HG02852 (cell line): ENCODE results near the gene SEMA4G.
A peak's percentile ranks its signal among the peaks of the same experiment; 100 is the strongest.

Experiments
- ATAC-seq: cut with Tn5 transposase; IDR thresholded peaks from one replicate; pipeline ENCODE4 v1.9.1; 2021; ENCODE audit warnings: mild to moderate bottlenecking, moderate library complexity; ENCODE audit not compliant: unreplicated experiment

SEMA4G gene

DNA sequence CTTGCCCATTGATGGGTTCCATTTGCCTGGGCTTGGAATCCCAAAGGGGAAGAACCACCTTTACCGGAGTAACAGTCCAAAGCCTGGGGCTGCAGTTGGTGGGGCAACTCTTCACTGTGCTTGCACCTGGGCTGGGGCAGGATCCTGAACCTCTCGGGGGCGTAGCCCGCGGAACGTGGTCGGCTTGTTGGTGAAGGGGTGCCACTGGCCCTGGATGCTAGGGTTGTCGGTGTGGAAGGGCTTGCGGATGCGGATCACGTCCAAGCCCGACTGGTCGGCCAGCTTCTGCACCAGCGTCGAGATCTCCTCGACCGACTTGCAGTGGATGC is 17.3 kb downstream of the SEMA4G start:
- no peak for ATAC-seq

GRCh38 chr10:100986952-100987684 is 17.8 kb downstream of the SEMA4G start, which contains the start of the genes MRPL43 and TWNK:
TSS of gene MRPL43 (minus strand) at chr10:100987497. CDS start at chr10:100987443, 54 bp downstream.
TSS of gene TWNK (plus strand) at chr10:100987543. CDS start at chr10:100988211, 668 bp downstream.
- peak; percentile 82 for ATAC-seq

DNA sequence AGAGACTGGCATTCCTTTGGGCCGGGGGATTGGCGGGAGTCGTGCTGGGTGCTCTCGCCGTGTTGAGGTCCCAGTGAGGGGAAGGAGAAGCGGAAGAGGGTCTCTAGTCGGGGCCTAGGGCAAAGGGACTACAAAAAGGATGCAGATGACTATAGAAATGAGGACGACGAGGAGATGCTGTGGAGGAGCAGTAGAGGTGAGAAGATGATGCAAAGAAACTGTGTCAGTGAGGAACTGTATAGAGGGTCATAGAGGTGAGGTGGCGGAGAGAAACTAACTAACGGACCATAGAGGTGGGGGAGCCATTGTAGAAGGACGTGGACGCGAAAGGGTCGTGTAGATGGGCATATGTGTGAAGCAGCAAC is 18.4 kb downstream of the SEMA4G start:
- no peak for ATAC-seq

DNA sequence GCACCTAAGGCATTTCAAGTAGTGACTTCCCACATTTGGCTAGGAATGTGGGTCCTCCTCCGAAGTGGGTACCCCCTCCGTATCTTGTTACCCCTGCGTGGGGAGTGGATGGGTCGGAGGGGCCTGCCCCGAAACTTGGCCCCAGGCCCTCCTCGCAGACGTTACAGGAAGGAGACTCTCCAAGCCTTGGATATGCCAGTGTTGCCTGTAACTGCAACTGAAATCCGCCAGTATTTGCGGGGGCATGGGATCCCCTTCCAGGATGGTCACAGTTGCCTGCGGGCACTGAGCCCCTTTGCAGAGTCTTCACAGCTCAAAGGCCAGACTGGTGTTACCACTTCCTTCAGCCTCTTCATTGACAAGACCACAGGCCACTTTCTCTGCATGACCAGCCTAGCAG is 18.9 kb downstream of the SEMA4G start:
- no peak for ATAC-seq

GRCh38 chr10:100989088-100989487 is 19.8 kb downstream of the SEMA4G start:
- ATAC-seq, result no peak

DNA sequence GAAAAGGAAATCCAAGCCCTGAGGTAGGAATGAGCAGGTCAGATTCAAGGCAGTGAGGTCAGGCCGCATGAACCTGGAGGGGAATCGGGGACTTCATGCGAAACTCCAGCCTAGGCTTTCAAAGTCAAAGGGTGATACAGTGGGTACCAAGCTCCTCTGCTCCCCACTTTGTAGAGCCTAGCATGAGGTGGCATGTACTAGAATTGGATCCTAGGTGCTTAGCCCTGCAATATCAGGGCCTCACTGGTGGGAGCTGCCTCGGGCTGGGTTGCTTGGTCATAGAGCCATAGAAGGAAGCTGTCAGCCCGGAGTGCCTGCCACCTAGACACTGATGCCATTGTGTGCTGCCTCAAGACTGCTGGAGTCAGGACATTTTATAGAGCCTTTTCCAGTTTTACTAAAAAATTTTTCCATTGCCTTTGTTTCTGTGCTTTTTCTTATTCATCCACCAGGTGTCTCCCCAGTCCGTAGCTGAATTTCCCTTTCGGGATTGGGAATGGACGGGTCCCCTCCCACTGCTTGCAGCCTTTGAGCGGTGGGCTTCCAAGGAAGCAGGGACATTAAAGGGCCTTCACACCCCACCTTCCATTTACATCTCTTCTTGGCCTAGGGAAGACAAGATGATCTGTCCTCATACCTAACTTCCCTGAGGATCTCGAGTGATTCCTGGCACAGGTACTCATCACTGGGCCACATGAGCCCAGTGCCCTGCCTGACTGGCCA is 24.8 kb downstream of the SEMA4G start:
- no peak for ATAC-seq

DNA sequence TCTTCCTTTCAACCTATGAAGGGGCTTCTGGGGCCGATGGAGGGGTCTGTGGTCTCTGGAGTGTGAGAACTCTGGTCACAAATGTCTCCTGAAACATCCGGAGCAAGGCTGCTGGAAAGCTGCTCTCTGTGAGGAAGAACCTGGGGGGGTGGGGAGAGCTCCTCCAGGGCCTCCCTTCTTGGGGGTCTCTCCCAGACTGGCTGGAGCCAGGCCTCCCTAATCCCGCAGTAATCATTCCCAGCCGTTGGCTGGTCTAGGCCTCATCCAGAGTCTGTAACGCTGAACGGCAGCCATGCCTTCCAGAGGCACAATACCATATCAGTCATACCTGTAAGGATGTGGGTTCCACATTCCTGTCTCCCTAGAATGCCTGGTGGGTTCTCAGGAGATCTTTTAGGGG is 25.9 kb downstream of the SEMA4G start:
- no peak for ATAC-seq

GRCh38 chr10:100996678-100997359 is 27.5 kb downstream of the SEMA4G start:
- peak; percentile 29 for ATAC-seq

DNA sequence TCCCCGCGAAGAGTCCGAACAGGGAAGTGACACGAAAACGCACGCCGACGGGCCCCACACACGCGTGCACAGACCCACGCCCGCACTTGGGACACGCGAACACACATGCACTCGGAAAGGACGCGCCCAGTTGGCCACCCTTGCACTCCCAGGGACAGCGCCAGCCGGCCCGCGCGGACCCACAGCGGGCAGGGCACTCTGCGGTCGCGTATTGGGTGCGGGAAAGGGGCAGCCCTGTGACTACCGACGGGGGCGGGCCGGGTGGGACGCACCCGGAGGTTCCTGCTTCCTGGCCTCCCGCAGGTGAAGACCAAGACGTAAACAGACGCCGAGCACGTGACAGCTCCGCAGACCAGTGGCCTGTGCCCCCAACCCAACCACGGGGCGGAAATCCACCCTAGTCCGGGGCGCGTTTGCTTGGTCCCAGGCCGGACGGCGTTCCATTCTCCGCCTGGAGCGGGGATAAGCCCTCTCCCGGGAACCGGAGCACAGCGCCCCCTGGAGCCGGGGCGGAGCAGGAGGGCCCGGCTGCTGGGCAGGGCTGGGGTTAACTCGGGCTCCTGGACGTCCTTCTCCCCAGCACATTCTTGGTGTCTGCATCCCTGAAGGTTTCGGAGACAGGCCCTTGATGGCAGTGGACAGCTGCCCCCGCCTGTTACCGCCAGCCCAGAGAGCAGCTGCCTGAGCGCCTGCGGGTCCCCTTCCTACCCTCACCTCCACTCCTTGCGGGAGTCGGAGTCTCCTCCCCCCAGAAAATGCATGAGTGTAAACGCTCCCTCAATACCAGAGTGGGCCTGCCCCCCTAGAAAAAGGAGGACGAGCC is 28.3 kb downstream of the SEMA4G start:
- peak; percentile 34 for ATAC-seq

DNA sequence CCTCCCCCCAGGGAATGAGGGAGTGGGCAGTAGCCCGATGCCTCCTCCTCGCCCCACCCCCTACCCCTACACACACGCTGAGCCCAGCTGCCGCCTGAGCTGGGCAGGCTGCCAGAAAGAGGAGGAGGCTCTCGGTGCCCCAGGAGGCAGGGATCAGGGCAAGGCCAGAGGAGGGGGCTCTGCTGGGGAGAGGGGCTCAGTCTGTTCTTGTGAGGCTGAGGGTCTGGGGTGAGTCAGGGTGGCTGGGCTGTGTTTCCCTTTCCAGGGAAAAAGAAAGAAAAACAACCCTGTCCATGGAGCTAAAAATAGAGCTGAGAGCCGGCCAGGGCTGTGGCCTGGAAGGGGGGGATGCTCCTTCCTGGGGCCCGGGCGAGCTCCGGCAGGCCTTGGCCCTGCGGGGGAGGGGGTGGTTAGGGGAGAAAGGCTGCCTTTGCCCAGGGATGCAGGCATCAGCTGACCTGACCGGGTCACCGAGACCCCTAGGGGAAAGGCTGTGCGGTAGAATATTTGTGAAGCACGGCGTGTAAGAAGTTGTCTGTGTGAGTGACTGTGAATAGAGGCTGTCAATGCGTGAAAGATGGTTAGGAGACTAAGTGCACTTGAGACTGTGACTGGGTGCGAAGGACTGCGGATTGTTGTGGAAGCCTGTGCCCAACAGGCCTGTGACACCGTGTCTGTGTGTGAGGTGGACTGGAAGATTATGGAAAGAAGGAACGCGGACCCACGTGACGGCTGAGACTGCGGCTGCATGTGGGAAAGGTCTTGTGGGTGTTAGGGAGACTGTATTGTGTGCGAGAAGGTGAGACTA is 29.1 kb downstream of the SEMA4G start:
- peak; percentile 14 for ATAC-seq

DNA sequence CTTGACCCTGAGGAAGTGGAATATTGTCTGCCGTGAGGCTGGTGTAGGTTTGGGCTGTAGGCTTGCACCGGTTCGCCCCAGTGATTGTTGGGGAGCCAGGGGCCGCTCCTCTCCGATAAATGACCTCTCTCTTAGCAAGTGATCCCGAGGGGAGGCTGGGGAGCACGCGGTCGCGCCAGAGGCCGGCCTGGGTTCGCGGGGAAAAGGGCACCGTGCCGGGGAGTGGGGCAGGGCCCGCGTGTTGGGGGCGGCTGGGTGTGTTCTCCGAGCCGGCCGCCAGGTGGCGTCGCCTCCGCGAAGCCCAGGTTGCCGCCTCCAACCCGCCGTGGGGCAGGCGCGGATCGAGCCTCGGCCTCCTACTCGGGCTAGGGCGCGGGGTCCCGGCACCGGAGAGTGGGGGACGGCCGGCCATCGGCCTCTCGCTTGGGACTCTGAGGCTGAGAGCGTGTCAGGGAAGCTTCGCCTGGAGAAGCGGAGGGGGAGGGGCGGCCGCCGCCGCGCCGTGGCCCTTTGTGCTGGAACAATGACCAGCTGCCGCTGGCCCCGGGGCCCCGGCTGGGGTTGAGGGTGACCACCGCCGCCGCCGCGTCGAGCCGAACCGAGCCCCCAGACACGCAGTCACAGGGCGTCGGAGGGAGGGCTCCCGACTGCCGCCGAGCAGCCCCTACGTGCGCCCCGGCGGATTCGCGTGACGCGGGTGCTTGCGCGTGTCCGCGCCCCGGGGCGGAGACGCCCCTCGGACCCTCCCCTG is 29.9 kb downstream of the SEMA4G start:
- ATAC-seq, result peak; percentile 53

DNA sequence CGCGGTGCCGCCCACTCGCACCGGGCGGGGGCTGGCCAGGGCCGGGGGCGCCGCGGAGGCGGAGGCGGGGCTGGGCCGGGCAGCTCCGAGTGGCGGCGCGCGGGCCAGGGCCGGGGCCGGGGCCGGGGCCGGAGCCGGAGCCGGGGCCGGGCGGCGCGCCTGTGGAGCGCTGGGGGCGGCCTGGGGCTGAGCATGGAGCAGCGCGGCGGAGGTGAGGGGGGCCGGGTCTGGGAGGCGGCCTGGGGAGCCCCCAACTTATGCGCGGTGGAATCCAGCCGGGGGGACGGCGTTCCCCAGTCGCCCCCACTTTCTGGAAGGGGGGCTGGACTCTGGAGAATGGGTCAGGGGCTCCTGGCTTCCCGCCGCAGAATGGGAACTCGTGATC is 30.4 kb downstream of the SEMA4G start, which contains the start of gene LZTS2:
Gene LZTS2 (plus strand): TSS at position 67 of the 385 bp plus-strand sequence. CDS start 2,731 bp downstream, outside the sequence.
- no peak for ATAC-seq

DNA sequence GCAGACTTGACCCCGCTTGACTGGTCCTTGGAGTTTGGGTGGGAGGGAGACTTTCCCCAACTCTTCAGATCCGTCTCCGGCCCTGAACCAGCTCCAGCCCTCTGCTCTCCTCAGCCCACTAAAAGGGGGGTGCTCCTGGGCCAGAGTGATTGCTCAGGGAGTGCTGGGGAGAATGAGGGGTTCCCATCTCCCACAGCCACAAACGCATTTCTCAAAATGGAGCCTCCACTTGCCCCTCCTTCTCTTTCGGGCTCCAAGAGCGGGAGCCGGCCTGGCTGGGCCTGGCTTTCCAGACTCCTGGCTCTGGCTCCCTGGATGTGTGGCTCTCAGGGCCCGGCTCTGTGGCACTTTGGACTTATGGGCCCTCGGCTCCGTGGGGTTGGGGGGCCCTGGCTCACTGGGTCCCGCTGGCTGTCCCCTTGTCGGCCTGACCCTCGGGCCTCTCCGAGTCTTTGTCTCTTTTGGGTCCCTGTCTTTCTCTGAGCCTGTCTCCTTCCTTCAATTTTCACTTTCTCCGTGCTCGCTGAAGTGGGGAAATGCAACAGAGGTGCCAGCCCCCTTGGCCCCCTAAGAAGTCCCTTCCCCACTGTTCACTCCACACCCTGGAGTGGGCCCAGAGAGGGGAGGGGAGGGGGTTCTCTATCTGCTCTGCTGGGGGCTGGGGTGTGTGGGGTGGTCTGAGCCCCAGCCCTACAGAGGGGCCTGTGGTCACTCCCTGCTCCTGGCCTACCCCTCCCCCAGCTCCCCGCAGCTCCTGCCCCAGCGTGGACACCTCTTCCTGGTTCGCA is 31.0 kb downstream of the SEMA4G start:
- ATAC-seq, result no peak

DNA sequence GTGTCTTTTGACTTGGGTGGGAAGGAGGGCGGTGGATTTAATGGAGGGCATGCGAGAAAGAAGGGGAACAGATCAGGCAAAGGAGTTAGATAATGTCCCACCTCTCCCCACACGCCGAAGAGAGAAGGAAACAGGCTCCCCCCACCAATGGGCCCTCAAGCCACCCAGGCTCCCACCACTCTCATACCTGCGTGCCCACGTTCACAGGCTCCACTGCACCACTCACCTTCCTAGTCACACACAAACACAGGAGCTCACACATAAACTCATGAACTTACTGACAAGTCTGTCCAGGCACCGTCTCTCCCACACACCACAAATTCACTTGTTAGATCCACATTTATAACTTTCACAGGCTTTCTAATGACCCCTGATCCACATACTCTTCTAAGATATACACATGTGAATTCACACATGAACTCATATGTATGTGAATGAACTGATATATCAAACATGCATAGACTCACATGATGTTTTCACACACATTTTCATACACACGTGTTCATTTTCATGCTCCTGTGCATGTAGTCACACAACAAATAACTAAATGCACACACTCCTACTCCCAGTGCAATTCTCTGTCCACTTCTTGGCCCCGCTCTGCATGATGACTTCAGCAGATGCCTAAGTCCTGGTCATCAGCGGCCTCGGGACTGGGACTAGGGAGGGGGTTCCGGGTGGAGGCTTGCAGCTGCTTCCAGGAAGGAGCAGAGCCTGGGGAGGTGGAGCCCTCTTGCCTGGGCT is 31.8 kb downstream of the SEMA4G start:
- ATAC-seq, result no peak

GRCh38 chr10:101001659-101002035 is 32.3 kb downstream of the SEMA4G start:
- no peak for ATAC-seq

GRCh38 chr10:101002456-101002855 is 33.2 kb downstream of the SEMA4G start:
- ATAC-seq, result no peak

GRCh38 chr10:101003639-101004206 is 34.4 kb downstream of the SEMA4G start:
- no peak for ATAC-seq

DNA sequence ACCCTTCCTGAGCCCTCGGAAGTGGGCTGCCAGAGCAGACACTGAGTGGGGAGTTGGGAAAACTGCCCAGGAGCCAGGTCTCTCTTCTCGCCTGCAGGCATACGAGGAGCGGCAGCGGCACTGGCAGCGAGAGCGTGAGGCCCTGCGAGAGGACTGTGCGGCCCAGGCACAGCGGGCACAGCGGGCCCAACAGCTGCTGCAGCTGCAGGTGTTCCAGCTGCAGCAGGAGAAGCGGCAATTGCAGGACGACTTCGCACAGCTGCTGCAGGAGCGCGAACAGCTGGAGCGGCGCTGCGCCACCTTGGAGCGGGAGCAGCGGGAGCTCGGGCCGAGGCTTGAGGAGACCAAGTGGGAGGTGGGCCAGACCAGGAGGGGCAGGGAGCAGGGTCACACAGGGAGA is 36.1 kb downstream of the SEMA4G start:
- ATAC-seq, result no peak
